Adrenal gland (tissue), 12 donors: Measurements from ENCODE around the gene PLA2G4E. TPM values are rescaled to one million over a fixed set of nuclear protein-coding genes. Genes with fewer than 3 reads are reported as not detected.
A peak's percentile ranks its signal among the peaks of the same experiment; 100 is the strongest.

Source experiments
- DNase-seq, 7 donors: peaks; one replicate each; pipeline ENCODE4 v3.0.0-alpha.2; 2019 to 2020
- H3K27ac ChIP-seq, 5 donors: fragments of 200-600 bp; sonication (generic) in 4 of 5; 1 replicate in 3 of 5; 2 replicates in 2 of 5; pipeline versions ENCODE4 v1.5.1 to v1.8.0; 2016 to 2020; ENCODE audit warnings: mild to moderate bottlenecking in 1 of 5
- H3K27me3 ChIP-seq: fragments of 200-600 bp; 2 replicates; pipeline ENCODE4 v1.8.0; 2021
- H3K36me3 ChIP-seq, 2 donors: fragments of 200-600 bp; replicated peaks in 1 of 2; 1 replicate in 1 of 2; 2 replicates in 1 of 2; pipeline versions ENCODE4 v1.5.1 to v1.8.0; 2018 to 2022
- H3K4me1 ChIP-seq, 2 donors: fragments of 200-600 bp; replicated peaks in 1 of 2; 1 replicate in 1 of 2; 2 replicates in 1 of 2; pipeline versions ENCODE4 v1.5.1 to v1.8.0; 2018 to 2021
- H3K4me3 ChIP-seq, 4 donors: fragments of 200-600 bp; sonication (generic) in 3 of 4; one replicate each; pipeline ENCODE4 v1.5.1; 2016 to 2018
- H3K9me3 ChIP-seq, 3 donors: fragments of 200-600 bp; sonication (generic) in 1 of 3; replicated peaks in 1 of 3; 1 replicate in 2 of 3; 2 replicates in 1 of 3; pipeline versions ENCODE4 v1.5.1 to v1.8.0; 2016 to 2021
- CTCF ChIP-seq, 6 experiments: fragments of 450-650 bp in 4 of 6; fragments of 200-600 bp in 2 of 6; sonication (generic) in 1 of 6; IDR thresholded peaks; 1 replicate in 5 of 6; 2 replicates in 1 of 6; pipeline versions ENCODE4 v1.5.1 to v1.8.0; 2016 to 2021; ENCODE audit warnings: antibody characterized with exemption in 6 of 6, mild to moderate bottlenecking in 2 of 6, moderate library complexity in 1 of 6
- POLR2A ChIP-seq, 2 donors: fragments of 450-650 bp; IDR thresholded peaks; one replicate each; pipeline ENCODE4 v1.6.1; 2017; ENCODE audit warnings: antibody characterized with exemption in 2 of 2, mild to moderate bottlenecking in 2 of 2, moderate library complexity in 1 of 2
- WGBS, 4 donors: extraction: QIAGEN DNeasy Blood & Tissue Kit in 2 of 4; methylation state at CpG; one replicate each; pipeline versions ENCODE4 v1.1.5 to v1.1.7; 2013 to 2017; 5-methylcytosine and 5-hydroxymethylcytosine counted together
- intact Hi-C, 2 donors: fragments of 100-400 bp; cut with DNase I; formaldehyde crosslinking; loops; one replicate each; pipeline versions ENCODE4 v1.14.1 to v1.15.0; 2022 to 2023
- polyA plus RNA-seq, 3 donors: library from polyadenylated mRNA; stranded (reverse); fragments of 200-250 nt in 2 of 3; fragments of 350-450 nt in 1 of 3; fragmentation: Illumina TruSeq in 1 of 3; extraction: RNeasy Lipid Tissue Mini Kit (QIAGEN cat#74804) in 1 of 3; gene quantifications; one replicate each; pipeline ENCODE4 v1.2.3, GENCODE V29; 2013 to 2014
- total RNA-seq, 9 donors: library from RNA; depleted of rRNA in 4 of 9; stranded (reverse); fragments of >200 nt in 4 of 9; fragments of 120-200 nt in 1 of 9; fragmentation: NEBNext Ultra II Directional in 1 of 9; extraction: Animal tissue kit (Norgen Biotek cat#: 25700) in 1 of 9; gene quantifications; one replicate each; pipeline versions ENCODE4 v1.1.0 to v1.2.4, GENCODE V29; 2013 to 2023
- donor health status: healthy with polysubstance abuse.
- donor health status: Bipolar disorder and iron deficiency.
- donor health status: DM: yes; HTN: yes; CAD: no.
- donor health status: DM: no; HTN: no; CAD: no.
- donor health status: DM: no; HTN: no; CAD: no.
- donor health status: DM: yes; HTN: yes; CAD: no.

The PLA2G4E gene
- total and polyA plus RNA-seq, 12 donors = 0.03 to 1.1 (median 0.23) TPM; not detected in 8

GRCh38 chr15:42033214-42033873, 12.5 kb upstream of the PLA2G4E start:
- intact Hi-C loops = no loop called here
- Histone ChIP-seq H3K9me3 (no peaks in the 10 kb centered on the region), H3K27me3 (no peaks in the 10 kb centered on the region), H3K27ac (no peak overlapping the region), H3K36me3 (no peaks in the 10 kb centered on the region), H3K4me3 (no peak overlapping the region), H3K4me1 (no peaks in the 10 kb centered on the region)
- 50 to 89% (median 76%) methylated on average over 1 to 3 of the region's 3 CpGs; no CpG with 5 or more reads in 1 of the 4 donors for WGBS, 4 donors
- DNase-seq = no peak
- TF ChIP-seq CTCF (IDR thresholded peaks at IDR 0.05) (no peak), POLR2A (IDR thresholded peaks at IDR 0.05) (no peak)

- intact Hi-C loops = no loop called here
- Histone ChIP-seq H3K36me3 (no peaks in the 10 kb centered on the region), H3K4me3 (no peak overlapping the region), H3K4me1 (no peaks in the 10 kb centered on the region), H3K27ac (peak overlapping the region in 1 of 5 donors; percentile 8), H3K27me3 (no peaks in the 10 kb centered on the region), H3K9me3 (no peaks in the 10 kb centered on the region)
- no peak for DNase-seq
- WGBS, 4 donors = 66 to 80% (median 74%) methylated on average over 8 to 9 of the region's 9 CpGs
- no peak for TF ChIP-seq POLR2A (IDR thresholded peaks at IDR 0.05)
- no peak for TF ChIP-seq CTCF (IDR thresholded peaks at IDR 0.05)
Measured at GRCh38 chr15:42032376-42033213, 11.8 kb upstream of the PLA2G4E start.

GRCh38 chr15:42031198-42031915, 10.5 kb upstream of the PLA2G4E start:
- Histone ChIP-seq H3K4me1 (no peaks in the 10 kb centered on the region), H3K4me3 (no peak overlapping the region), H3K36me3 (no peaks in the 10 kb centered on the region), H3K27me3 (no peaks in the 10 kb centered on the region), H3K27ac (no peak overlapping the region), H3K9me3 (no peaks in the 10 kb centered on the region)
- TF ChIP-seq CTCF (IDR thresholded peaks at IDR 0.05) (no peak), POLR2A (IDR thresholded peaks at IDR 0.05) (no peak)
- 63 to 74% (median 70%) methylated on average over 6 of the region's 6 CpGs for WGBS, 4 donors
- intact Hi-C loops = no loop called here
- DNase-seq = no peak

- no peaks in the 10 kb centered on the region for H3K36me3 ChIP-seq
- no peaks in the 10 kb centered on the region for H3K4me1 ChIP-seq
- intact Hi-C loops = no loop called here
- no peak for DNase-seq
- H3K27ac ChIP-seq = no peak overlapping the region
- no peaks in the 10 kb centered on the region for H3K27me3 ChIP-seq
- no peaks in the 10 kb centered on the region for H3K9me3 ChIP-seq
- TF ChIP-seq POLR2A (IDR thresholded peaks at IDR 0.05) = no peak
- 64 to 78% (median 73%) methylated on average over 7 of the region's 7 CpGs for WGBS, 4 donors
- no peak overlapping the region for H3K4me3 ChIP-seq
Measured at GRCh38 chr15:42027521-42027920, 6.7 kb upstream of the PLA2G4E start.
